ENCODE data around the gene NIP7.

NIP7 gene

DNA sequence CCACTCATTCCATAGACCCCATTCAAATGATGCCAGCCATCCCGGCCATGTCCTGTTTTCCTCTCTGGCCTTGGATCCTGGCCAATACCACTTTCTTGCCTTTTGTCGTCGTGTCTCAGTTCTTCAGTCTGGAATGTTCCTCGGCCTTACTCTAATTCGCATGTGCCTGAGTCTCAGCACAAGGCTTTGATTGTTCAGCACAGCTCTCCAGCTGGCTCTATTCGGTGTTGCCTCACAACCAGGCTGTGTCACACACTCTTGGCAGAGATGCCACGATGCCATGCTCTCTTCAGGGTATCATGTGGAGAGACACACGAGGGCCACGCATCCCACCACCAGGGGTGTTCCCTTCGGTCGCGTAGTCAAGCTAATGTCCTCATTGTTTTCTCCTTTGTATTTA is 30.3 kb upstream of the NIP7 start:
- Histone ChIP-seq H3K4me2 (ENCODE audit: low read length) (no peak overlapping the region), H3K36me3 (ENCODE audit: insufficient read depth, low read length) (peaks cover under 1% of the 10 kb centered on the region), H3K4me1 (ENCODE audit: control insufficient read depth, insufficient read depth, low read length) (peaks cover 8% of the 10 kb centered on the region), H3K9me3 (replicated peaks; ENCODE audit: low read length) (no peaks in the 10 kb centered on the region), H3K27me3 (ENCODE audit: control insufficient read depth, insufficient read depth, low read length) (no peaks in the 10 kb centered on the region), H3K4me3 (ENCODE audit: low read length) (no peak overlapping the region), H3K9ac (ENCODE audit: low read depth, low read length) (no peak overlapping the region)

DNA sequence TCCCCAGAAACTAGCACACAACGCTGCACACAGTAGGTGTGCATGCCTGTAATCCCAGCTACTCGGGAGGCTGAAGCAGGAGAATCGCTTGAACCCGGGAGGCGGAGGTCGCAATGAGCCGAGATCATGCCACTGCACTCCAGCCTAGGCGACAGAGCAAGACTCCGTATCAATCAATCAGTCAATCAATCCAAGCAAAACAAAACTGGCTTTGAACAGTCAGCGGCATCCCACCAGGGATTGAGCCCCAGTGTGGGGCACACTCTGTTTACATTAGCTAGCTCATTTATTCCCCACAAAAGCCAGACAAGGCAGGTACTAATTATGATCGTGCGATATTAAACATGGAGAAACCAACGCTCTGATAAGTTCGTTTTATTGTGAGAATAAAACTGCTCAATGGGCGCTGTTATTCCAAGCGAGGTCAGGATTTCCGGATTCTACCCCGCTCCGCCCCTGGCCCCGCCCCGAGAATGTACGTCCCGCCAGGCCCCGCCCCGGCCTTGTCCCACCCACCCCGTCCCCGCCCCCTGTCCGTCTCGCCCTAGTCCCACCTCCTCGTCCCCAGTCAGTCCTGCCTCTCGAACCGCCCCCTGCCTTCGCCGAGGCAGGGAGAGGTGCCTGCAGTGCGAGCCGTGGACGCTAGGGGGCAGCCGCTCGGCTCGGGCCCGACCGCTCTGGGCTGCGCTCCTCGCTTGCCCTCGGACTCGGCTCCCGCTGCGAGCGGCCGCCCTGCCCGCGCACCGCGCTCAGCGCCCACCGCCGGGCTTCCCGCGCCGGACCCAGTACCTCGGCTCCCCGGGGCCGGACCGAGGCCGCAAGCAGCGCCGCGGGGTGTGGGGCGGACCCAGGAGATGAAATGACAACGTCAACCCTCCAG is 28.7 kb upstream of the NIP7 start, which contains the start of gene VPS4A:
Gene VPS4A, plus strand, starts transcription at position 698 of the 880 bp plus-strand sequence. Its CDS starts 162 bp downstream, at position 860.
- Histone ChIP-seq H3K4me1 (ENCODE audit: control insufficient read depth, insufficient read depth, low read length) (peaks cover 8% of the 10 kb centered on the region), H3K4me3 (ENCODE audit: low read length) (peak within 1 kb of the TSS; percentile 88)

DNA sequence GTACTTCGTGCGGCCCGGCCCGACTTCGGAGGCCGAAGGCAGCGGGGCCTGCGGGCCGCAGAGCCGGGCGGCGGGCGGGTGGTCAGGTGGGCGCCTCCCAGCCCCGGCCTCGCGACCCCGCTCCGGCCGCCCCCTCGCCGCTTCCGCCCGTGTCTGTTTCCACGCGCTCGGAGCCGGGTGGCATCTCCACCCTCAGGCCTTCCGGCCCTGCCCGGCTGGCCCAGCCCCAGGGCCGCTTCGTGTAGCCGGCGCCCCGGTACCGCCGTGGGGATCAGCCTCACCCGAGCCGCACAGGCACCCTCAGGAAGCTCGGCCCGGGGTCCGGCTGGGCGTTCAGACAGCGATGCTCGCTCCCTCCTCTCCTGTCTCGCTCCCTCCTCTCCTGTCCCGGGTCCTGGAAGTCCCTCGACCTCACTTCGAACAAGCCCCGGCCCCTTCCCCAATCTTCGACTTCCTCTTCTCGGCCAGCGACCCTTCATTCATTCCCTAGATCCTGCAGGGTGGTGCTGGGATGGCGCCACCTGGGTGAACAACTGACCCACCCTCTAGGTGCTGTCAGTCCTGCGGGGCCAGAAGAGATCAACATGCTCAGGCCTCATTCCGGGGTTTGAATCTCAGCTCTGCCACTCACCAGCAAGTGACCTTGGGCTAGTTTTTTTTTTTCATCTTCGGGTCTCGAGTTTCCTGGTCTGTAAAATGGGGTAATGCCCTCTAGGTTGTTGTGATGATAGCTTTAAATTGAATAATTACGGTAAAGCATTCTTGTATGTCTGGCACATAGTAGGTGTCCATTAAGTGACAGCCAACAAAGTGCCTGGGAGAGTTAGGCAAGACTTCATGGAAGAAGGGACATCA is 27.8 kb upstream of the NIP7 start:
- Histone ChIP-seq H3K4me2 (ENCODE audit: low read length) (peak overlapping the region; percentile 96), H3K4me3 (ENCODE audit: low read length) (peak overlapping the region; percentile 88), H3K27me3 (ENCODE audit: control insufficient read depth, insufficient read depth, low read length) (no peaks in the 10 kb centered on the region), H3K9me3 (replicated peaks; ENCODE audit: low read length) (no peaks in the 10 kb centered on the region), H3K9ac (ENCODE audit: low read depth, low read length) (peak overlapping the region; percentile 98), H3K4me1 (ENCODE audit: control insufficient read depth, insufficient read depth, low read length) (peaks cover 8% of the 10 kb centered on the region), H3K36me3 (ENCODE audit: insufficient read depth, low read length) (peaks cover 25% of the 10 kb centered on the region)

More for the DNA sequence above, 28.7 kb upstream of the NIP7 start, which contains the start of gene VPS4A:
- H3K4me2 ChIP-seq (ENCODE audit: low read length), result peak within 1 kb of the TSS; percentile 99
- H3K36me3 ChIP-seq (ENCODE audit: insufficient read depth, low read length), result peaks cover 17% of the 10 kb centered on the region
- H3K9me3 ChIP-seq (replicated peaks; ENCODE audit: low read length), result no peaks in the 10 kb centered on the region
- no peaks in the 10 kb centered on the region for H3K27me3 ChIP-seq (ENCODE audit: control insufficient read depth, insufficient read depth, low read length)
- peak within 1 kb of the TSS; percentile 98 for H3K9ac ChIP-seq (ENCODE audit: low read depth, low read length)

- Histone ChIP-seq H3K4me3 (ENCODE audit: low read length) (no peak overlapping the region), H3K4me1 (ENCODE audit: control insufficient read depth, insufficient read depth, low read length) (peaks cover 8% of the 10 kb centered on the region), H3K27me3 (ENCODE audit: control insufficient read depth, insufficient read depth, low read length) (no peaks in the 10 kb centered on the region), H3K36me3 (ENCODE audit: insufficient read depth, low read length) (peaks cover 36% of the 10 kb centered on the region), H3K9ac (ENCODE audit: low read depth, low read length) (no peak overlapping the region), H3K9me3 (replicated peaks; ENCODE audit: low read length) (no peaks in the 10 kb centered on the region), H3K4me2 (ENCODE audit: low read length) (no peak overlapping the region)
These were observed 26.1 kb upstream of the NIP7 start for GRCh38 chr16:69313469-69313868.

- H3K36me3 ChIP-seq (ENCODE audit: insufficient read depth, low read length), result peaks cover 46% of the 10 kb centered on the region
- H3K9ac ChIP-seq (ENCODE audit: low read depth, low read length), result no peak overlapping the region
These were observed 25.0 kb upstream of the NIP7 start for GRCh38 chr16:69314534-69314933.

GRCh38 chr16:69315486-69316311 is 23.9 kb upstream of the NIP7 start:
- peaks cover 58% of the 10 kb centered on the region for H3K36me3 ChIP-seq (ENCODE audit: insufficient read depth, low read length)

More at GRCh38 chr16:69314534-69314933, 25.0 kb upstream of the NIP7 start:
- H3K4me1 ChIP-seq (ENCODE audit: control insufficient read depth, insufficient read depth, low read length), result peaks cover 8% of the 10 kb centered on the region
- H3K9me3 ChIP-seq (replicated peaks; ENCODE audit: low read length), result no peaks in the 10 kb centered on the region
- no peak overlapping the region for H3K4me3 ChIP-seq (ENCODE audit: low read length)
- no peaks in the 10 kb centered on the region for H3K27me3 ChIP-seq (ENCODE audit: control insufficient read depth, insufficient read depth, low read length)
- H3K4me2 ChIP-seq (ENCODE audit: low read length), result no peak overlapping the region

GRCh38 chr16:69316595-69317034 is 23.0 kb upstream of the NIP7 start:
- H3K36me3 ChIP-seq (ENCODE audit: insufficient read depth, low read length), result peaks cover 67% of the 10 kb centered on the region
- no peaks in the 10 kb centered on the region for H3K27me3 ChIP-seq (ENCODE audit: control insufficient read depth, insufficient read depth, low read length)
- H3K4me1 ChIP-seq (ENCODE audit: control insufficient read depth, insufficient read depth, low read length), result peaks cover 3% of the 10 kb centered on the region
- no peak overlapping the region for H3K9ac ChIP-seq (ENCODE audit: low read depth, low read length)
- H3K9me3 ChIP-seq (replicated peaks; ENCODE audit: low read length), result no peaks in the 10 kb centered on the region
- no peak overlapping the region for H3K4me3 ChIP-seq (ENCODE audit: low read length)
- H3K4me2 ChIP-seq (ENCODE audit: low read length), result no peak overlapping the region

More at GRCh38 chr16:69315486-69316311, 23.9 kb upstream of the NIP7 start:
- Histone ChIP-seq H3K9me3 (replicated peaks; ENCODE audit: low read length) (no peaks in the 10 kb centered on the region), H3K4me2 (ENCODE audit: low read length) (no peak overlapping the region), H3K27me3 (ENCODE audit: control insufficient read depth, insufficient read depth, low read length) (no peaks in the 10 kb centered on the region), H3K9ac (ENCODE audit: low read depth, low read length) (no peak overlapping the region), H3K4me3 (ENCODE audit: low read length) (no peak overlapping the region), H3K4me1 (ENCODE audit: control insufficient read depth, insufficient read depth, low read length) (peaks cover 4% of the 10 kb centered on the region)

- Histone ChIP-seq H3K9me3 (replicated peaks; ENCODE audit: low read length) (no peaks in the 10 kb centered on the region), H3K4me3 (ENCODE audit: low read length) (no peak overlapping the region), H3K36me3 (ENCODE audit: insufficient read depth, low read length) (peaks cover 83% of the 10 kb centered on the region), H3K9ac (ENCODE audit: low read depth, low read length) (no peak overlapping the region), H3K4me2 (ENCODE audit: low read length) (no peak overlapping the region), H3K4me1 (ENCODE audit: control insufficient read depth, insufficient read depth, low read length) (no peaks in the 10 kb centered on the region), H3K27me3 (ENCODE audit: control insufficient read depth, insufficient read depth, low read length) (no peaks in the 10 kb centered on the region)
These were observed 21.2 kb upstream of the NIP7 start for GRCh38 chr16:69318177-69318910.

GRCh38 chr16:69318911-69319289 is 20.7 kb upstream of the NIP7 start:
- no peak overlapping the region for H3K9ac ChIP-seq (ENCODE audit: low read depth, low read length)
- no peaks in the 10 kb centered on the region for H3K9me3 ChIP-seq (replicated peaks; ENCODE audit: low read length)

DNA sequence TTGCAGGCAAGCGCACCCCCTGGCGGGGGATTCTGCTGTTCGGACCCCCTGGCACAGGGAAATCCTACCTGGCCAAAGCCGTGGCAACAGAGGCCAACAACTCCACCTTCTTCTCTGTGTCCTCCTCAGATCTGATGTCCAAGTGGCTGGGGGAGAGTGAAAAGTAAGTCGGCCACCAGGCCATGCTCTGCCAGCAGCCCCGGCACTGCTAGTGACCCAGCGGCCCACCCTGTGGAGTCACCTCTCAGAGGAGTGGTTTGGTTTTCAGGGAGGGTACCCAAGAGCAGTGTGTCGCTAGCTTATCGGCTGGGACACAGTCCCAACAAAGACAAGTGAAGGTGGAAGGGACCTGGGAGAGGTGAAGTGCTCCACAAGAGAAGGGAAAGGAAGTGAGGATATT is 20.2 kb upstream of the NIP7 start:
- H3K9me3 ChIP-seq (replicated peaks; ENCODE audit: low read length), result no peaks in the 10 kb centered on the region

More at GRCh38 chr16:69318911-69319289, 20.7 kb upstream of the NIP7 start:
- Histone ChIP-seq H3K4me1 (ENCODE audit: control insufficient read depth, insufficient read depth, low read length) (no peaks in the 10 kb centered on the region), H3K36me3 (ENCODE audit: insufficient read depth, low read length) (peaks cover 86% of the 10 kb centered on the region), H3K4me2 (ENCODE audit: low read length) (no peak overlapping the region), H3K27me3 (ENCODE audit: control insufficient read depth, insufficient read depth, low read length) (no peaks in the 10 kb centered on the region), H3K4me3 (ENCODE audit: low read length) (no peak overlapping the region)

More for the DNA sequence above, 20.2 kb upstream of the NIP7 start:
- Histone ChIP-seq H3K4me3 (ENCODE audit: low read length) (no peak overlapping the region), H3K36me3 (ENCODE audit: insufficient read depth, low read length) (peaks cover 88% of the 10 kb centered on the region), H3K4me1 (ENCODE audit: control insufficient read depth, insufficient read depth, low read length) (no peaks in the 10 kb centered on the region), H3K27me3 (ENCODE audit: control insufficient read depth, insufficient read depth, low read length) (no peaks in the 10 kb centered on the region), H3K9ac (ENCODE audit: low read depth, low read length) (no peak overlapping the region), H3K4me2 (ENCODE audit: low read length) (no peak overlapping the region)
